GM21529 (cell line): ENCODE data around the gene ZHX3.
"Not testable (repeated sequence)": the region's sequence is repeated elsewhere in the genome, so short reads cannot be mapped to it uniquely, and the experiment has no call there.

Experiments used
- ATAC-seq: cut with Tn5 transposase; IDR thresholded peaks from one replicate; pipeline ENCODE4 v1.9.1; 2021; ENCODE audit not compliant: unreplicated experiment

ZHX3 gene

GRCh38 chr20:41331731-41332130 lies 14.2 kb upstream of the ZHX3 start:
- ATAC-seq, result no peak

GRCh38 chr20:41330941-41331340 lies 13.4 kb upstream of the ZHX3 start:
- no peak for ATAC-seq

GRCh38 chr20:41330343-41330720 lies 12.8 kb upstream of the ZHX3 start:
- ATAC-seq, result no peak

- ATAC-seq, result peak; percentile 66
Observed at GRCh38 chr20:41329435-41330342, 12.2 kb upstream of the ZHX3 start.

GRCh38 chr20:41327178-41327577 lies 9.6 kb upstream of the ZHX3 start:
- ATAC-seq, result no peak

- ATAC-seq, result no peak
Observed at GRCh38 chr20:41320976-41321375, 3.4 kb upstream of the ZHX3 start.

GRCh38 chr20:41320441-41320840 lies 2.9 kb upstream of the ZHX3 start:
- no peak for ATAC-seq

- ATAC-seq, result no peak
Observed at GRCh38 chr20:41318271-41318649, 729 bp upstream of the ZHX3 start.

GRCh38 chr20:41316602-41317545 lies 657 bp downstream of the ZHX3 start:
- peak; percentile 62 for ATAC-seq

- ATAC-seq, result no peak
Observed at GRCh38 chr20:41316051-41316450, 1.5 kb downstream of the ZHX3 start.

GRCh38 chr20:41314386-41314785 lies 3.1 kb downstream of the ZHX3 start:
- ATAC-seq, result no peak

- ATAC-seq, result not testable (repeated sequence)
Observed at GRCh38 chr20:41312009-41312408, 5.5 kb downstream of the ZHX3 start.

GRCh38 chr20:41309817-41310216 lies 7.7 kb downstream of the ZHX3 start:
- no peak for ATAC-seq

- no peak for ATAC-seq
Observed at GRCh38 chr20:41308726-41309413, 8.7 kb downstream of the ZHX3 start.

- ATAC-seq, result no peak
Observed at GRCh38 chr20:41308290-41308711, 9.2 kb downstream of the ZHX3 start.

- ATAC-seq, result no peak
Observed at GRCh38 chr20:41307021-41307420, 10.5 kb downstream of the ZHX3 start.

GRCh38 chr20:41306061-41306727 lies 11.3 kb downstream of the ZHX3 start:
- peak; percentile 90 for ATAC-seq

GRCh38 chr20:41304424-41305079 lies 13.0 kb downstream of the ZHX3 start:
- ATAC-seq, result no peak

GRCh38 chr20:41304002-41304401 lies 13.5 kb downstream of the ZHX3 start:
- ATAC-seq, result no peak

- ATAC-seq, result no peak
Observed at GRCh38 chr20:41300886-41301285, 16.6 kb downstream of the ZHX3 start.
